SK-N-SH (cell line): ENCODE results near the gene CHST7. TPM values are rescaled to one million over a fixed set of nuclear protein-coding genes. Genes with fewer than 3 reads are reported as not detected.

Experiments used
- CTCF ChIA-PET: fragments of 300-600, 350-600 bp; formaldehyde crosslinking; extraction: SDS; loops from one replicate; lab custom pipeline; 2021; lab: Yijun Ruan, JAX
- POLR2A ChIA-PET: fragments of 350-600 bp; sonication (Branson Sonifier 250); formaldehyde crosslinking; extraction: SDS; loops from one replicate; lab custom pipeline; 2020; ENCODE audit warnings: antibody characterized with exemption, inconsistent platforms; lab: Yijun Ruan, JAX
- DNase-seq: peaks from one replicate; pipeline ENCODE4 v3.0.0; 2012
- H2AFZ ChIP-seq: fragments of 200-600 bp; sonication (generic); 2 replicates; pipeline ENCODE4 v1.8.1; 2016; ENCODE audit warnings: antibody characterized with exemption, mild to moderate bottlenecking, low read depth
- H3F3A ChIP-seq: fragments of 200-600 bp; sonication (generic); replicated peaks from 2 replicates; pipeline ENCODE3; 2016; ENCODE audit warnings: antibody characterized with exemption, mild to moderate bottlenecking; ENCODE audit not compliant: insufficient read depth
- H3K27ac ChIP-seq, 2 experiments: fragments of 200-500 bp in 1 of 2; fragments of 200-600 bp in 1 of 2; sonication (Bioruptor generic) in 1 of 2; sonication (generic), shearing (Covaris generic) in 1 of 2; 2 replicates each; pipeline versions ENCODE4 v1.5.1 to v1.6.1; 2014 to 2016; ENCODE audit warnings: low read depth in 2 of 2, inconsistent platforms in 1 of 2, low read length in 1 of 2, mild to moderate bottlenecking in 1 of 2, mixed read lengths in 1 of 2
- H3K27me3 ChIP-seq: fragments of 200-600 bp; sonication (generic), shearing (Covaris generic); 2 replicates; pipeline ENCODE4 v1.6.1; 2016; ENCODE audit warnings: mixed run types; ENCODE audit not compliant: insufficient read depth
- H3K36me3 ChIP-seq, 2 experiments: fragments of 200-500 bp in 1 of 2; fragments of 200-600 bp in 1 of 2; sonication (Bioruptor generic) in 1 of 2; sonication (generic) in 1 of 2; replicated peaks in 1 of 2; 2 replicates each; pipeline versions ENCODE3 to v1.5.1; 2014 to 2016; ENCODE audit warnings: low read length in 1 of 2, mild to moderate bottlenecking in 1 of 2; ENCODE audit not compliant: insufficient read depth in 2 of 2, control insufficient read depth in 1 of 2
- H3K4me1 ChIP-seq, 2 experiments: fragments of 200-500 bp in 1 of 2; fragments of 200-600 bp in 1 of 2; sonication (Bioruptor generic) in 1 of 2; sonication (generic), shearing (Covaris generic) in 1 of 2; 2 replicates each; pipeline versions ENCODE4 v1.5.1 to v1.6.1; 2014 to 2016; ENCODE audit warnings: low read depth in 1 of 2, low read length in 1 of 2, mixed run types in 1 of 2; ENCODE audit not compliant: insufficient read depth in 2 of 2, control insufficient read depth in 1 of 2
- H3K4me2 ChIP-seq: fragments of 200-600 bp; sonication (generic), shearing (Covaris generic); 2 replicates; pipeline ENCODE4 v1.6.1; 2017; ENCODE audit warnings: mixed run types
- H3K4me3 ChIP-seq, 2 experiments: fragments of 200-500 bp in 1 of 2; fragments of 200-600 bp in 1 of 2; sonication (Bioruptor generic) in 1 of 2; sonication (generic), shearing (Covaris generic) in 1 of 2; 2 replicates each; pipeline versions ENCODE4 v1.5.1 to v1.8.1; 2014 to 2016; ENCODE audit warnings: low read depth in 2 of 2, inconsistent platforms in 1 of 2, low read length in 1 of 2, mild to moderate bottlenecking in 1 of 2, mixed read lengths in 1 of 2, moderate library complexity in 1 of 2
- H3K79me2 ChIP-seq: fragments of 200-600 bp; sonication (generic); 2 replicates; pipeline ENCODE4 v1.8.1; 2017; ENCODE audit warnings: mild to moderate bottlenecking; ENCODE audit not compliant: insufficient read depth
- H3K9ac ChIP-seq: fragments of 200-600 bp; sonication (generic); 2 replicates; pipeline ENCODE4 v1.6.1; 2017; ENCODE audit warnings: mixed run types
- H3K9me2 ChIP-seq: fragments of 200-600 bp; sonication (generic); 2 replicates; pipeline ENCODE4 v1.6.1; 2017; ENCODE audit warnings: mixed run types
- H3K9me3 ChIP-seq: fragments of 200-600 bp; sonication (generic); 2 replicates; pipeline ENCODE4 v1.6.1; 2017; ENCODE audit warnings: mixed run types, mild to moderate bottlenecking, moderate library complexity
- H4K20me1 ChIP-seq: fragments of 200-600 bp; sonication (generic); 2 replicates; pipeline ENCODE4 v1.6.1; 2017; ENCODE audit warnings: mild to moderate bottlenecking, mixed run types; ENCODE audit not compliant: insufficient read depth
- ELF1 ChIP-seq: IDR thresholded peaks from 2 replicates; pipeline ENCODE4 v1.4.0; 2012
- EP300 ChIP-seq, 2 experiments: IDR thresholded peaks; 2 replicates each; pipeline versions ENCODE4 v1.4.0 to v1.6.1; 2012; ENCODE audit warnings: borderline replicate concordance in 1 of 2, low read depth in 1 of 2, low read length in 1 of 2
- EZH2phosphoT487 ChIP-seq: fragments of 200-600 bp; sonication (generic); IDR thresholded peaks from 2 replicates; pipeline ENCODE4 v1.6.1; 2017; ENCODE audit warnings: low read depth, mixed run types, mild to moderate bottlenecking, antibody characterized with exemption, moderate library complexity, borderline replicate concordance
- FOXM1 ChIP-seq: IDR thresholded peaks from 2 replicates; pipeline ENCODE4 v1.4.0; 2012; ENCODE audit warnings: low read depth, mild to moderate bottlenecking
- GATA2 ChIP-seq: sonication (generic); formaldehyde crosslinking; IDR thresholded peaks from 2 replicates; pipeline ENCODE4 v1.5.0; 2020; ENCODE audit warnings: mild to moderate bottlenecking, missing genetic modification reagents
- MEF2A ChIP-seq: IDR thresholded peaks from 2 replicates; pipeline ENCODE4 v1.4.0; 2012; ENCODE audit warnings: low read depth, borderline replicate concordance
- RAD21 ChIP-seq: IDR thresholded peaks from 2 replicates; pipeline ENCODE4 v1.6.1; 2012; ENCODE audit warnings: mild to moderate bottlenecking, low read length
- RFX5 ChIP-seq: IDR thresholded peaks from 2 replicates; pipeline ENCODE4 v1.6.1; 2012; ENCODE audit warnings: mild to moderate bottlenecking, improper control_type of control experiment, low read length
- SIN3A ChIP-seq: IDR thresholded peaks from 2 replicates; pipeline ENCODE4 v1.6.1; 2012; ENCODE audit warnings: low read depth, mild to moderate bottlenecking, low read length, moderate library complexity, borderline replicate concordance
- TCF12 ChIP-seq: IDR thresholded peaks from 2 replicates; pipeline ENCODE4 v1.4.0; 2012
- WGBS: methylation state at CpG from one replicate; pipeline ENCODE4 v1.1.6; 2017; ENCODE audit warnings: low lambda C conversion rate; 5-methylcytosine and 5-hydroxymethylcytosine counted together
- polyA plus RNA-seq, 3 experiments: library from polyadenylated mRNA; depleted of rRNA; stranded (reverse); fragments of >200 nt; gene quantifications; 2 replicates each; pipeline ENCODE4 v1.2.3, GENCODE V29; 2012
- TF ChIP-seq, protein P1 (sequence below): IDR thresholded peaks from 2 replicates; pipeline ENCODE4 v1.4.0; 2012; ENCODE audit warnings: low read depth, borderline replicate concordance
- TF ChIP-seq, protein P2 (sequence below): fragments of 200-600 bp; sonication (generic); IDR thresholded peaks from 2 replicates; pipeline ENCODE4 v1.6.1; 2017; ENCODE audit warnings: antibody characterized with exemption, mild to moderate bottlenecking, moderate library complexity
- TF ChIP-seq, protein P3 (sequence below): fragments of 150-350 bp; IDR thresholded peaks from 2 replicates; pipeline ENCODE4 v1.6.1; 2017; ENCODE audit warnings: antibody characterized with exemption, low read length, low read depth, borderline replicate concordance

Gene CHST7
- polyA plus RNA-seq, 1 of the 3 experiments (the other 2 are of a cell fraction): 6.2 TPM

DNA sequence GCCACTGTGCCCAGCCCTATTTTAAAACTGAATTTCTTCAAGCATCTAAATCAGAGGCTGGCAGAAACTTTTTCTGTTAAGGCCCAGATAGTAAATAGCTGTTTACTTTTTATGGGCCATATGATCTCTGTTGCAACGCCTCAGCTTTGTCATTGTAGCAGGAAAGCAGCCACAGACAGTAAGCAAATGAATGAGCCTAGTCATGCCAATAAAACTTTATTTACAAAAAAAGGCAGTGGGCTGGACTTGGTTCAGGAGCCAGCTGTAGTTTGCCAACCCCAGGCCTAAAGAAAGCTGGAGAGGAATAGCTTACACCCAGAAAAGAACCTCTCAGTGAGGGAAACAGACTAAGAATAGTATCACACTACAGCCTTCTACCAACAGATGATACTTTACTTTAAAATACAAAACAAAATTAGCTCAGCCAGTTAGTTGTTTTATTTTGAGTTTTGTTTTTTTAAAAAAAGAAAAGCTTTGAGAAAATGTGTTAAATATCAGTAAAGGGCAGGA lies 25.5 kb downstream of the CHST7 start:
- Histone ChIP-seq H3K36me3 (no peaks in the 10 kb centered on the region), H3K27me3 (peaks cover 5% of the 10 kb centered on the region; the same call in 1 of the 2 replicates), H3K4me1 (peaks cover 0 to 21% of the 10 kb centered on the region in 2 experiments; a peak in 1 of 4 replicates), H2AFZ (no peak overlapping the region), H3K27ac (no peak overlapping the region; a peak in 1 of 4 replicates), H3K79me2 (peaks cover under 1% of the 10 kb centered on the region; the same call in 1 of the 2 replicates), H3F3A (no peaks in the 10 kb centered on the region), H3K4me2 (no peak overlapping the region), H3K9me2 (no peaks in the 10 kb centered on the region), H3K9ac (no peak overlapping the region), H3K4me3 (no peak overlapping the region), H3K9me3 (no peaks in the 10 kb centered on the region), H4K20me1 (no peaks in the 10 kb centered on the region)
- ChIA-PET POLR2A (no interaction called here), CTCF (interaction anchor here (0.5 to 1.6 kb wide), 3 partner anchors 9 to 289 kb away, joined by 3 to 4 read pairs (median 3); no protein-coding TSS in a partner anchor)
- TF ChIP-seq, protein P1, sequence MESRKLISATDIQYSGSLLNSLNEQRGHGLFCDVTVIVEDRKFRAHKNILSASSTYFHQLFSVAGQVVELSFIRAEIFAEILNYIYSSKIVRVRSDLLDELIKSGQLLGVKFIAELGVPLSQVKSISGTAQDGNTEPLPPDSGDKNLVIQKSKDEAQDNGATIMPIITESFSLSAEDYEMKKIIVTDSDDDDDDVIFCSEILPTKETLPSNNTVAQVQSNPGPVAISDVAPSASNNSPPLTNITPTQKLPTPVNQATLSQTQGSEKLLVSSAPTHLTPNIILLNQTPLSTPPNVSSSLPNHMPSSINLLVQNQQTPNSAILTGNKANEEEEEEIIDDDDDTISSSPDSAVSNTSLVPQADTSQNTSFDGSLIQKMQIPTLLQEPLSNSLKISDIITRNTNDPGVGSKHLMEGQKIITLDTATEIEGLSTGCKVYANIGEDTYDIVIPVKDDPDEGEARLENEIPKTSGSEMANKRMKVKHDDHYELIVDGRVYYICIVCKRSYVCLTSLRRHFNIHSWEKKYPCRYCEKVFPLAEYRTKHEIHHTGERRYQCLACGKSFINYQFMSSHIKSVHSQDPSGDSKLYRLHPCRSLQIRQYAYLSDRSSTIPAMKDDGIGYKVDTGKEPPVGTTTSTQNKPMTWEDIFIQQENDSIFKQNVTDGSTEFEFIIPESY: no peak
- no peak for TF ChIP-seq TCF12
- no peak for TF ChIP-seq FOXM1
- TF ChIP-seq EP300 (IDR thresholded peaks at IDR 0.05; ENCODE audit: borderline replicate concordance in 1 of 2, low read depth in 1 of 2, low read length in 1 of 2): no peak
- no peak for TF ChIP-seq MEF2A
- TF ChIP-seq SIN3A: no peak
- TF ChIP-seq, protein P2, sequence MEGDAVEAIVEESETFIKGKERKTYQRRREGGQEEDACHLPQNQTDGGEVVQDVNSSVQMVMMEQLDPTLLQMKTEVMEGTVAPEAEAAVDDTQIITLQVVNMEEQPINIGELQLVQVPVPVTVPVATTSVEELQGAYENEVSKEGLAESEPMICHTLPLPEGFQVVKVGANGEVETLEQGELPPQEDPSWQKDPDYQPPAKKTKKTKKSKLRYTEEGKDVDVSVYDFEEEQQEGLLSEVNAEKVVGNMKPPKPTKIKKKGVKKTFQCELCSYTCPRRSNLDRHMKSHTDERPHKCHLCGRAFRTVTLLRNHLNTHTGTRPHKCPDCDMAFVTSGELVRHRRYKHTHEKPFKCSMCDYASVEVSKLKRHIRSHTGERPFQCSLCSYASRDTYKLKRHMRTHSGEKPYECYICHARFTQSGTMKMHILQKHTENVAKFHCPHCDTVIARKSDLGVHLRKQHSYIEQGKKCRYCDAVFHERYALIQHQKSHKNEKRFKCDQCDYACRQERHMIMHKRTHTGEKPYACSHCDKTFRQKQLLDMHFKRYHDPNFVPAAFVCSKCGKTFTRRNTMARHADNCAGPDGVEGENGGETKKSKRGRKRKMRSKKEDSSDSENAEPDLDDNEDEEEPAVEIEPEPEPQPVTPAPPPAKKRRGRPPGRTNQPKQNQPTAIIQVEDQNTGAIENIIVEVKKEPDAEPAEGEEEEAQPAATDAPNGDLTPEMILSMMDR: no peak
- no peak for TF ChIP-seq RFX5
- TF ChIP-seq, protein P3, sequence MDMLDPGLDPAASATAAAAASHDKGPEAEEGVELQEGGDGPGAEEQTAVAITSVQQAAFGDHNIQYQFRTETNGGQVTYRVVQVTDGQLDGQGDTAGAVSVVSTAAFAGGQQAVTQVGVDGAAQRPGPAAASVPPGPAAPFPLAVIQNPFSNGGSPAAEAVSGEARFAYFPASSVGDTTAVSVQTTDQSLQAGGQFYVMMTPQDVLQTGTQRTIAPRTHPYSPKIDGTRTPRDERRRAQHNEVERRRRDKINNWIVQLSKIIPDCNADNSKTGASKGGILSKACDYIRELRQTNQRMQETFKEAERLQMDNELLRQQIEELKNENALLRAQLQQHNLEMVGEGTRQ: no peak
- DNase-seq: no peak
- WGBS: 55% methylated on average over 1 of the region's 1 CpG

DNA sequence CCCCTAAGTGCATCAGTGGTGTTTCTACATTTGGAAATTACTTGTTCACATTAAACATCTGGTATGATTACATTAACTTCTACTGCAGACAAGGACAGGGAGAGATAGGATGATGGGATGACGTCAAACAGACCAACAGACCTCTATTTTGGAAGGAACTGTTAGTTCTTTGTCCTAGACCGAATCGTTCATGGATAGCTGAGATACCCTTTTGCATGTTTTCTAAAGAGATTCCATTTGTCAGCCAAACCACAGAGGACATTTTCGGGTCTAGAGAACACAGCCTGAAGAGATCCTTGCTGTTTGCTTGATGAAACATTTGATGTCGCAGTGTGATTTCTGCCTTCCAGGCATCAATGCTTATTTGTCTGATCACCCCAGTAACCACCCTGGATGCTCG lies 27.7 kb downstream of the CHST7 start:
- Histone ChIP-seq H3K27me3 (peaks cover 12% of the 10 kb centered on the region; the same call in 1 of the 2 replicates), H3K79me2 (no peaks in the 10 kb centered on the region), H3F3A (peaks cover 3% of the 10 kb centered on the region), H3K4me3 (no peak overlapping the region), H3K4me2 (no peak overlapping the region), H3K9ac (no peak overlapping the region), H3K36me3 (no peaks in the 10 kb centered on the region), H2AFZ (no peak overlapping the region), H3K9me2 (no peaks in the 10 kb centered on the region), H3K27ac (peak overlapping the region in 1 of 2 experiments; percentile 90; a peak in 3 of 4 replicates), H4K20me1 (no peaks in the 10 kb centered on the region), H3K4me1 (peaks cover 0 to 21% of the 10 kb centered on the region in 2 experiments; a peak in 1 of 4 replicates), H3K9me3 (no peaks in the 10 kb centered on the region)
- DNase-seq: peak; percentile 52
- ChIA-PET POLR2A (no interaction called here), CTCF (interaction anchor here (0.8 kb wide), 1 partner anchor 10 kb away, joined by 3 read pairs; no protein-coding TSS in a partner anchor)
- 23% methylated on average over 6 of the region's 6 CpGs for WGBS
- no peak for TF ChIP-seq EZH2phosphoT487
- TF ChIP-seq RFX5: no peak
- peak in 1 of 2 experiments; percentile 55; a peak in 1 of 4 replicates for TF ChIP-seq EP300 (IDR thresholded peaks at IDR 0.05; ENCODE audit: borderline replicate concordance in 1 of 2, low read depth in 1 of 2, low read length in 1 of 2)
- no peak for TF ChIP-seq FOXM1
- peak; percentile 39; the same call in 1 of the 2 replicates for TF ChIP-seq GATA2
- no peak for TF ChIP-seq ELF1
- TF ChIP-seq RAD21: no peak
